Dedifferentiated amniotic fluid mesenchymal stem cell (primary cell): ENCODE data around the gene PGRMC2.
A peak's percentile ranks its signal among the peaks of the same experiment; 100 is the strongest.
"Not testable (repeated sequence)": the region's sequence is repeated elsewhere in the genome, so short reads cannot be mapped to it uniquely, and the experiment has no call there.

Source experiments
- DNase-seq: peaks from one replicate; pipeline ENCODE4 v3.0.0-alpha.2; 2016; ENCODE audit errors: extremely low spot score

The PGRMC2 gene

GRCh38 chr4:128267745-128268144, 19.9 kb downstream of the PGRMC2 start:
- no peak for DNase-seq

- DNase-seq = not testable (repeated sequence)
These were observed 20.4 kb downstream of the PGRMC2 start for GRCh38 chr4:128267171-128267570.

GRCh38 chr4:128265550-128265949, 22.1 kb downstream of the PGRMC2 start:
- DNase-seq = not testable (repeated sequence)

GRCh38 chr4:128259889-128260288, 27.7 kb downstream of the PGRMC2 start:
- DNase-seq = not testable (repeated sequence)

GRCh38 chr4:128258166-128258565, 29.4 kb downstream of the PGRMC2 start:
- not testable (repeated sequence) for DNase-seq

- DNase-seq = no peak
These were observed 31.1 kb downstream of the PGRMC2 start for GRCh38 chr4:128256539-128256938.

GRCh38 chr4:128255906-128256305, 31.7 kb downstream of the PGRMC2 start:
- no peak for DNase-seq

GRCh38 chr4:128249787-128250668, 37.6 kb downstream of the PGRMC2 start:
- no peak for DNase-seq

GRCh38 chr4:128247906-128248305, 39.7 kb downstream of the PGRMC2 start:
- no peak for DNase-seq

GRCh38 chr4:128245391-128245790, 42.2 kb downstream of the PGRMC2 start:
- DNase-seq = not testable (repeated sequence)

GRCh38 chr4:128244379-128244778, 43.2 kb downstream of the PGRMC2 start:
- DNase-seq = no peak

- DNase-seq = no peak
These were observed 45.0 kb downstream of the PGRMC2 start for GRCh38 chr4:128242601-128243000.

GRCh38 chr4:128241981-128242380, 45.6 kb downstream of the PGRMC2 start:
- DNase-seq = no peak

- DNase-seq = peak; percentile 93
These were observed 46.1 kb downstream of the PGRMC2 start for GRCh38 chr4:128241425-128241913.

- DNase-seq = no peak
These were observed 46.6 kb downstream of the PGRMC2 start for GRCh38 chr4:128241019-128241418.

GRCh38 chr4:128234836-128235235, 52.8 kb downstream of the PGRMC2 start:
- no peak for DNase-seq

- DNase-seq = no peak
These were observed 54.9 kb downstream of the PGRMC2 start for GRCh38 chr4:128232719-128233118.

- no peak for DNase-seq
These were observed 58.5 kb downstream of the PGRMC2 start for GRCh38 chr4:128228845-128229795.

GRCh38 chr4:128227991-128228571, 59.5 kb downstream of the PGRMC2 start:
- DNase-seq = peak; percentile 16

GRCh38 chr4:128225148-128225547, 62.5 kb downstream of the PGRMC2 start:
- peak; percentile 75 for DNase-seq

GRCh38 chr4:128221586-128221985, 66.0 kb downstream of the PGRMC2 start:
- DNase-seq = no peak
